NB4 (cell line): ENCODE data around the gene POFUT1.

Experiments
- MAX ChIP-seq: IDR thresholded peaks from 2 replicates; pipeline ENCODE4 v1.6.1; 2011; ENCODE audit warnings: low read depth, low read length
- MYC ChIP-seq: IDR thresholded peaks from 2 replicates; pipeline ENCODE4 v1.6.1; 2011; ENCODE audit warnings: low read depth, low read length
- POLR2A ChIP-seq: IDR thresholded peaks from 2 replicates; pipeline ENCODE4 v1.6.1; 2011; ENCODE audit warnings: mild to moderate bottlenecking; ENCODE audit not compliant: insufficient read length; ENCODE audit errors: extremely low read depth
- TF ChIP-seq, protein P1 (sequence below): IDR thresholded peaks from one replicate; pipeline ENCODE4 v1.5.1; 2012; ENCODE audit warnings: low read depth, low read length

DNA sequence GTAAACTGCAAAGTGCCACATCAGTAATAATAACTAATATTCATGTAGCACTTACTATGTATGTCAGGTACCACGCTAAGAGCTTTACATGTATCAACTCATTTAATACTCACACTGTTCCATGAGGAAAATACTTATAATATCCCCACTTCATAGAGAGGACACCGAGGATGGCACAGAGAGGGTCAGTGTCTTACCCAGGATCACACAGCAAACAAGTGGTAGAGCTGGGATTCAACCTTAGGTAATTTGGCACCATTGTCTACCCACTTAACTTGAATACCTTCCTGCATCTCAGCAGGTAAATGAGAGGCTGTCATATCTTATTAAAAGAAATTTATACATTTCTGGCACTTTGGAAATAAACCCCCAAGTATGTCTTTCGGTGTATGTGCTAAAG lies 8.0 kb downstream of the POFUT1 start:
- TF ChIP-seq, protein P1, sequence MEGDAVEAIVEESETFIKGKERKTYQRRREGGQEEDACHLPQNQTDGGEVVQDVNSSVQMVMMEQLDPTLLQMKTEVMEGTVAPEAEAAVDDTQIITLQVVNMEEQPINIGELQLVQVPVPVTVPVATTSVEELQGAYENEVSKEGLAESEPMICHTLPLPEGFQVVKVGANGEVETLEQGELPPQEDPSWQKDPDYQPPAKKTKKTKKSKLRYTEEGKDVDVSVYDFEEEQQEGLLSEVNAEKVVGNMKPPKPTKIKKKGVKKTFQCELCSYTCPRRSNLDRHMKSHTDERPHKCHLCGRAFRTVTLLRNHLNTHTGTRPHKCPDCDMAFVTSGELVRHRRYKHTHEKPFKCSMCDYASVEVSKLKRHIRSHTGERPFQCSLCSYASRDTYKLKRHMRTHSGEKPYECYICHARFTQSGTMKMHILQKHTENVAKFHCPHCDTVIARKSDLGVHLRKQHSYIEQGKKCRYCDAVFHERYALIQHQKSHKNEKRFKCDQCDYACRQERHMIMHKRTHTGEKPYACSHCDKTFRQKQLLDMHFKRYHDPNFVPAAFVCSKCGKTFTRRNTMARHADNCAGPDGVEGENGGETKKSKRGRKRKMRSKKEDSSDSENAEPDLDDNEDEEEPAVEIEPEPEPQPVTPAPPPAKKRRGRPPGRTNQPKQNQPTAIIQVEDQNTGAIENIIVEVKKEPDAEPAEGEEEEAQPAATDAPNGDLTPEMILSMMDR = no peak
- TF ChIP-seq POLR2A (no peak), MAX (no peak), MYC (no peak)
